ENCODE data around the gene ARHGEF38.
A peak's percentile ranks its signal among the peaks of the same experiment; 100 is the strongest.

ARHGEF38 gene

GRCh38 chr4:105707782-105708180, 155.4 kb downstream of the ARHGEF38 start:
- 0 out of 2 replicates have a peak, but pooled peaks have one; percentile 7 for TF ChIP-seq ZBTB7A (IDR thresholded peaks at IDR 0.05; ENCODE audit: low read depth)
- TF ChIP-seq RAD21 (IDR thresholded peaks at IDR 0.05; ENCODE audit: low read depth) = no peak
- TF ChIP-seq NFIC (IDR thresholded peaks at IDR 0.05) = no peak
- TF ChIP-seq TCF12 (IDR thresholded peaks at IDR 0.05; ENCODE audit: low read depth) = no peak

GRCh38 chr4:105708181-105709080, 156.0 kb downstream of the ARHGEF38 start, which contains the start of the genes GSTCD and INTS12:
GSTCD (plus strand) TSS chr4:105708784; CDS start chr4:105717614, 8,830 bp downstream.
INTS12 (minus strand) TSS chr4:105708689; CDS start chr4:105700005, 8,684 bp downstream.
- TF ChIP-seq TCF12 (IDR thresholded peaks at IDR 0.05; ENCODE audit: low read depth) (peak; percentile 79), EP300 (IDR thresholded peaks at IDR 0.05; ENCODE audit: borderline replicate concordance) (no peak; the same call in none of the 2 replicates), CREB1 (IDR thresholded peaks at IDR 0.05; ENCODE audit: low read depth) (peak; percentile 86), RAD21 (IDR thresholded peaks at IDR 0.05; ENCODE audit: low read depth) (peak; percentile 14; the same call in 1 of the 2 replicates), FOXM1 (IDR thresholded peaks at IDR 0.05; ENCODE audit: borderline replicate concordance, low read depth) (no peak), REST (IDR thresholded peaks at IDR 0.05; ENCODE audit: low read depth) (no peak), TEAD4 (IDR thresholded peaks at IDR 0.05) (0 out of 2 replicates have a peak, but pooled peaks have one; percentile 12), EGR1 (IDR thresholded peaks at IDR 0.05) (no peak), USF1 (IDR thresholded peaks at IDR 0.05) (peak; percentile 75), NFIC (IDR thresholded peaks at IDR 0.05) (peak; percentile 33; the same call in 1 of the 2 replicates), YY1 (IDR thresholded peaks at IDR 0.05; ENCODE audit: low read depth) (peak; percentile 76), MAX (IDR thresholded peaks at IDR 0.05) (peak; percentile 75), CEBPB (IDR thresholded peaks at IDR 0.05) (no peak), TAF1 (IDR thresholded peaks at IDR 0.05; ENCODE audit: low read depth) (peak; percentile 97), ZBTB7A (IDR thresholded peaks at IDR 0.05; ENCODE audit: low read depth) (peak; percentile 28; the same call in 1 of the 2 replicates)

GRCh38 chr4:105709081-105709450, 156.6 kb downstream of the ARHGEF38 start:
- 0 out of 2 replicates have a peak, but pooled peaks have one; percentile 2 for TF ChIP-seq RAD21 (IDR thresholded peaks at IDR 0.05; ENCODE audit: low read depth)
- TF ChIP-seq CEBPB (IDR thresholded peaks at IDR 0.05) = no peak

- TF ChIP-seq CREB1 (IDR thresholded peaks at IDR 0.05; ENCODE audit: low read depth) = no peak
- TF ChIP-seq YY1 (IDR thresholded peaks at IDR 0.05; ENCODE audit: low read depth) = no peak
- no peak for TF ChIP-seq USF1 (IDR thresholded peaks at IDR 0.05)
- TF ChIP-seq CEBPB (IDR thresholded peaks at IDR 0.05) = no peak
- no peak for TF ChIP-seq RAD21 (IDR thresholded peaks at IDR 0.05; ENCODE audit: low read depth)
- TF ChIP-seq ZBTB7A (IDR thresholded peaks at IDR 0.05; ENCODE audit: low read depth) = no peak
Measured at GRCh38 chr4:105710012-105710600, 157.7 kb downstream of the ARHGEF38 start.

GRCh38 chr4:105710678-105711077, 158.3 kb downstream of the ARHGEF38 start:
- TF ChIP-seq CEBPB (IDR thresholded peaks at IDR 0.05) (no peak), YY1 (IDR thresholded peaks at IDR 0.05; ENCODE audit: low read depth) (no peak), FOXM1 (IDR thresholded peaks at IDR 0.05; ENCODE audit: borderline replicate concordance, low read depth) (no peak), EGR1 (IDR thresholded peaks at IDR 0.05) (no peak), TCF12 (IDR thresholded peaks at IDR 0.05; ENCODE audit: low read depth) (no peak), REST (IDR thresholded peaks at IDR 0.05; ENCODE audit: low read depth) (no peak), MAX (IDR thresholded peaks at IDR 0.05) (no peak), ZBTB7A (IDR thresholded peaks at IDR 0.05; ENCODE audit: low read depth) (no peak)

- TF ChIP-seq CREB1 (IDR thresholded peaks at IDR 0.05; ENCODE audit: low read depth) (no peak), EP300 (IDR thresholded peaks at IDR 0.05; ENCODE audit: borderline replicate concordance) (no peak), TAF1 (IDR thresholded peaks at IDR 0.05; ENCODE audit: low read depth) (no peak), EGR1 (IDR thresholded peaks at IDR 0.05) (no peak), YY1 (IDR thresholded peaks at IDR 0.05; ENCODE audit: low read depth) (no peak), NFIC (IDR thresholded peaks at IDR 0.05) (no peak), MAX (IDR thresholded peaks at IDR 0.05) (no peak), CEBPB (IDR thresholded peaks at IDR 0.05) (no peak), RAD21 (IDR thresholded peaks at IDR 0.05; ENCODE audit: low read depth) (no peak), REST (IDR thresholded peaks at IDR 0.05; ENCODE audit: low read depth) (no peak), USF1 (IDR thresholded peaks at IDR 0.05) (no peak), TEAD4 (IDR thresholded peaks at IDR 0.05) (no peak), ZBTB7A (IDR thresholded peaks at IDR 0.05; ENCODE audit: low read depth) (no peak), FOXM1 (IDR thresholded peaks at IDR 0.05; ENCODE audit: borderline replicate concordance, low read depth) (no peak)
Measured at GRCh38 chr4:105712766-105713165, 160.3 kb downstream of the ARHGEF38 start.
